Panc1 (cell line): ENCODE measurements around the gene RND1. TPM values are rescaled to one million over a fixed set of nuclear protein-coding genes. Genes with fewer than 3 reads are reported as not detected.

ENCODE experiments used
- ATAC-seq: fragments of 200-7000 bp; cut with Tn5 transposase; 2 replicates; pipeline ENCODE4 v1.9.1; 2020; ENCODE audit warnings: mild to moderate bottlenecking, moderate library complexity
- BruUV-seq: library from RNA; stranded (reverse); fragments of 400-500 nt; replicated peaks from 2 replicates; lab custom pipeline; 2021; lab: Mats Ljungman, UMichigan
- CTCF ChIA-PET: fragments of 300-600 bp; sonication (Branson Sonifier 250); formaldehyde crosslinking; loops from one replicate; lab custom pipeline; 2022; ENCODE audit warnings: antibody characterized with exemption; lab: Charles Lee
- POLR2A ChIA-PET: fragments of 300-600 bp; sonication (Branson Sonifier 250); formaldehyde crosslinking; loops from one replicate; lab custom pipeline; 2022; ENCODE audit warnings: antibody characterized with exemption; lab: Charles Lee
- DNase-seq: peaks from one replicate; pipeline ENCODE4 v3.0.0-alpha.2; 2010; ENCODE audit warnings: low read depth, low spot score
- H3K27ac ChIP-seq: 2 replicates; pipeline ENCODE4 v1.5.1; 2011; ENCODE audit warnings: mild to moderate bottlenecking, low read length, inconsistent platforms
- H3K27me3 ChIP-seq: fragments of 200-500 bp; sonication (Bioruptor generic); 2 replicates; pipeline ENCODE4 v1.6.0; 2014; ENCODE audit warnings: low read length, inconsistent platforms; ENCODE audit not compliant: control insufficient read depth, insufficient read depth
- H3K36me3 ChIP-seq: fragments of 200-500 bp; sonication (Bioruptor generic); 2 replicates; pipeline ENCODE4 v1.5.1; 2014; ENCODE audit warnings: inconsistent platforms, mild to moderate bottlenecking, low read length, moderate library complexity; ENCODE audit not compliant: control insufficient read depth, insufficient read depth
- H3K4me1 ChIP-seq: 2 replicates; pipeline ENCODE4 v1.5.1; 2011; ENCODE audit warnings: inconsistent platforms, mild to moderate bottlenecking, low read length, moderate library complexity; ENCODE audit not compliant: control insufficient read depth, insufficient read depth
- H3K4me3 ChIP-seq, 2 experiments: 2 replicates each; pipeline ENCODE4 v1.5.1; 2011 to 2012; ENCODE audit warnings: low read depth in 2 of 2, low read length in 2 of 2, mild to moderate bottlenecking in 2 of 2, inconsistent platforms in 1 of 2, moderate library complexity in 1 of 2
- H3K9me3 ChIP-seq: fragments of 200-500 bp; sonication (Bioruptor generic); 2 replicates; pipeline ENCODE4 v1.5.1; 2014; ENCODE audit warnings: low read depth, mild to moderate bottlenecking, inconsistent platforms, low read length, moderate library complexity; ENCODE audit not compliant: control insufficient read depth, insufficient read depth
- CTCF ChIP-seq: fragments of 450-650 bp; IDR thresholded peaks from 2 replicates; pipeline ENCODE4 v1.5.1; 2017; ENCODE audit warnings: mild to moderate bottlenecking
- POLR2AphosphoS5 ChIP-seq: IDR thresholded peaks from 2 replicates; pipeline ENCODE4 v1.6.1; 2012; ENCODE audit warnings: mild to moderate bottlenecking, low read depth, low read length, moderate library complexity
- REST ChIP-seq, 2 experiments: IDR thresholded peaks; 2 replicates each; pipeline ENCODE4 v1.6.1; 2011 to 2012; ENCODE audit warnings: low read depth in 2 of 2, control low read depth in 1 of 2, low read length in 1 of 2, mild to moderate bottlenecking in 1 of 2, moderate library complexity in 1 of 2; ENCODE audit not compliant: insufficient read depth in 1 of 2
- SIN3A ChIP-seq: IDR thresholded peaks from 2 replicates; pipeline ENCODE4 v1.6.1; 2012; ENCODE audit warnings: low read depth, mild to moderate bottlenecking, low read length, moderate library complexity, borderline replicate concordance; ENCODE audit not compliant: insufficient read depth
- TCF7L2 ChIP-seq: IDR thresholded peaks from 2 replicates; pipeline ENCODE4 v1.6.1; 2011; ENCODE audit warnings: mild to moderate bottlenecking, low read depth, low read length, inconsistent platforms
- in situ Hi-C: cut with HindIII; loops from 2 replicates; pipeline ENCODE4 v1.10.0; 2016; ENCODE audit warnings: low sequenced_read_pairs, low pct_unique_long_range_greater_than_20kb
- intact Hi-C: fragments of 100-400 bp; cut with micrococcal nuclease; formaldehyde crosslinking; loops from one replicate; pipeline ENCODE4 v1.10.0; 2022; ENCODE audit not compliant: unreplicated experiment
- total RNA-seq: library from RNA; stranded (reverse); gene quantifications from one replicate; pipeline ENCODE4 v1.2.1, GENCODE V29; 2021; ENCODE audit not compliant: unreplicated experiment

The RND1 gene
- total RNA-seq, 1 experiment from 2014 or later: 0.44 TPM

- ATAC-seq (no peak), DNase-seq (no peak)
- intact Hi-C loops (no loop called here), in situ Hi-C loops (no loop called here)
- no peak overlapping the region for H3K27ac ChIP-seq
- no peaks in the 10 kb centered on the region for H3K9me3 ChIP-seq
- TF ChIP-seq SIN3A (no peak), REST (IDR thresholded peaks at IDR 0.05; ENCODE audit: insufficient read depth in 1 of 2, low read depth in 2 of 2, low read length in 1 of 2) (no peak), POLR2AphosphoS5 (no peak), TCF7L2 (no peak), CTCF (no peak)
- peaks cover 8% of the 10 kb centered on the region for H3K27me3 ChIP-seq
- no peaks in the 10 kb centered on the region for H3K36me3 ChIP-seq
- POLR2A ChIA-PET: no interaction called here
- H3K4me3 ChIP-seq: no peak overlapping the region
- peaks cover 5% of the 10 kb centered on the region; the same call in 1 of the 2 replicates for H3K4me1 ChIP-seq
- CTCF ChIA-PET: no interaction called here
- BruUV-seq: no TSS peak
These were observed 3.5 kb upstream of the RND1 start for GRCh38 chr12:48869191-48869590.

GRCh38 chr12:48868451-48868850 lies 2.8 kb upstream of the RND1 start:
- TF ChIP-seq POLR2AphosphoS5 (no peak), REST (IDR thresholded peaks at IDR 0.05; ENCODE audit: insufficient read depth in 1 of 2, low read depth in 2 of 2, low read length in 1 of 2) (no peak), CTCF (no peak), TCF7L2 (no peak), SIN3A (no peak)
- Histone ChIP-seq H3K36me3 (no peaks in the 10 kb centered on the region), H3K4me1 (peaks cover 5% of the 10 kb centered on the region; the same call in 1 of the 2 replicates), H3K4me3 (no peak overlapping the region), H3K27ac (no peak overlapping the region), H3K27me3 (peaks cover 8% of the 10 kb centered on the region), H3K9me3 (no peaks in the 10 kb centered on the region)
- POLR2A ChIA-PET: no interaction called here
- intact Hi-C loops: no loop called here
- in situ Hi-C loops: no loop called here
- DNase-seq (no peak), ATAC-seq (no peak)
- CTCF ChIA-PET: interaction anchor here (0.5 to 0.6 kb wide), 2 partner anchors 15 to 114 kb away, joined by 4 to 6 read pairs; no protein-coding TSS in a partner anchor
- BruUV-seq: no TSS peak
